Neuronal stem cell (in vitro differentiated cells): ENCODE measurements around the gene TYK2.

Source experiments
- DNase-seq: peaks from one replicate; pipeline ENCODE4 v3.0.0-alpha.2; 2013; ENCODE audit warnings: low spot score
- H2AFZ ChIP-seq: one replicate; pipeline ENCODE4 v1.6.1; 2013; ENCODE audit warnings: mild to moderate bottlenecking, low read length, inconsistent platforms
- H2AK5ac ChIP-seq: 2 replicates; pipeline ENCODE4 v1.6.1; 2013; ENCODE audit warnings: low read depth, mild to moderate bottlenecking, inconsistent platforms, low read length, moderate library complexity, mixed read lengths
- H2BK120ac ChIP-seq: 2 replicates; pipeline ENCODE4 v1.6.1; 2013; ENCODE audit warnings: low read depth, mild to moderate bottlenecking, inconsistent platforms, low read length, moderate library complexity, mixed read lengths
- H2BK12ac ChIP-seq: one replicate; pipeline ENCODE4 v1.6.1; 2013; ENCODE audit warnings: low read length, inconsistent platforms
- H2BK15ac ChIP-seq: 2 replicates; pipeline ENCODE4 v1.6.1; 2013; ENCODE audit warnings: mild to moderate bottlenecking, low read length, inconsistent platforms, mixed read lengths
- H2BK5ac ChIP-seq: one replicate; pipeline ENCODE4 v1.6.1; 2013; ENCODE audit warnings: inconsistent platforms, mild to moderate bottlenecking, low read length, moderate library complexity
- H3K14ac ChIP-seq: one replicate; pipeline ENCODE4 v1.6.1; 2013; ENCODE audit warnings: low read length, inconsistent platforms
- H3K18ac ChIP-seq: 2 replicates; pipeline ENCODE4 v1.6.1; 2013; ENCODE audit warnings: low read length, inconsistent platforms
- H3K23ac ChIP-seq: 2 replicates; pipeline ENCODE4 v1.6.1; 2013; ENCODE audit warnings: low read depth, mild to moderate bottlenecking, mixed read lengths, low read length, inconsistent platforms; ENCODE audit not compliant: poor library complexity
- H3K27ac ChIP-seq: replicated peaks from 3 replicates; pipeline ENCODE4 v1.5.1; 2013; ENCODE audit warnings: low read length, inconsistent platforms
- H3K27me3 ChIP-seq, 3 experiments: 2 replicates each; pipeline ENCODE4 v1.6.1; 2013; ENCODE audit warnings: low read length in 3 of 3, mild to moderate bottlenecking in 2 of 3, inconsistent platforms in 1 of 3, low read depth in 1 of 3, mixed read lengths in 1 of 3, moderate library complexity in 1 of 3; ENCODE audit not compliant: control insufficient read depth in 3 of 3, insufficient read depth in 3 of 3
- H3K36me3 ChIP-seq, 2 donors: replicated peaks in 1 of 2; 2 replicates each; pipeline ENCODE4 v1.6.1; 2013; ENCODE audit warnings: low read length in 2 of 2; ENCODE audit not compliant: control insufficient read depth in 2 of 2, insufficient read depth in 2 of 2
- H3K4ac ChIP-seq: 2 replicates; pipeline ENCODE4 v1.6.1; 2013; ENCODE audit warnings: inconsistent platforms, mild to moderate bottlenecking, low read length, moderate library complexity
- H3K4me1 ChIP-seq, 2 donors: 1 replicate in 1 of 2; 2 replicates in 1 of 2; pipeline ENCODE4 v1.6.1; 2013; ENCODE audit warnings: low read length in 2 of 2, low read depth in 1 of 2; ENCODE audit not compliant: control insufficient read depth in 2 of 2, insufficient read depth in 1 of 2
- H3K4me2 ChIP-seq: one replicate; pipeline ENCODE4 v1.6.1; 2013; ENCODE audit warnings: mild to moderate bottlenecking, low read length, inconsistent platforms; ENCODE audit not compliant: insufficient read depth, poor library complexity, severe bottlenecking
- H3K4me3 ChIP-seq, 2 donors: 2 replicates each; pipeline ENCODE4 v1.5.1; 2013; ENCODE audit warnings: low read length in 2 of 2, mild to moderate bottlenecking in 2 of 2, inconsistent platforms in 1 of 2, moderate library complexity in 1 of 2
- H3K79me1 ChIP-seq: one replicate; pipeline ENCODE4 v1.6.1; 2013; ENCODE audit warnings: low read depth, mild to moderate bottlenecking, inconsistent platforms, low read length, moderate library complexity
- H3K9ac ChIP-seq: one replicate; pipeline ENCODE4 v1.6.1; 2013; ENCODE audit warnings: mild to moderate bottlenecking, low read depth, low read length, inconsistent platforms; ENCODE audit not compliant: poor library complexity
- H3K9me3 ChIP-seq, 2 donors: replicated peaks in 1 of 2; 2 replicates each; pipeline versions ENCODE3 to v1.6.1; 2013; ENCODE audit warnings: low read length in 2 of 2, mild to moderate bottlenecking in 2 of 2, inconsistent platforms in 1 of 2, low read depth in 1 of 2, mixed read lengths in 1 of 2, moderate library complexity in 1 of 2; ENCODE audit not compliant: control insufficient read depth in 2 of 2, insufficient read depth in 1 of 2
- H4K8ac ChIP-seq: one replicate; pipeline ENCODE4 v1.6.1; 2013; ENCODE audit warnings: low read depth, mild to moderate bottlenecking, inconsistent platforms, low read length, moderate library complexity
- H4K91ac ChIP-seq: one replicate; pipeline ENCODE4 v1.6.1; 2013; ENCODE audit warnings: low read length, low read depth, mild to moderate bottlenecking, inconsistent platforms; ENCODE audit not compliant: poor library complexity
- WGBS, 2 donors: extraction: QIAGEN DNeasy Blood & Tissue Kit; methylation state at CpG; one replicate each; pipeline ENCODE4 v1.1.7; 2013; ENCODE audit warnings: missing lambda C conversion rate in 2 of 2, mixed read lengths in 1 of 2; ENCODE audit not compliant: insufficient read length in 2 of 2, insufficient replicate concordance in 1 of 2; ENCODE audit errors: extremely low coverage in 2 of 2; 5-methylcytosine and 5-hydroxymethylcytosine counted together

Gene TYK2

DNA sequence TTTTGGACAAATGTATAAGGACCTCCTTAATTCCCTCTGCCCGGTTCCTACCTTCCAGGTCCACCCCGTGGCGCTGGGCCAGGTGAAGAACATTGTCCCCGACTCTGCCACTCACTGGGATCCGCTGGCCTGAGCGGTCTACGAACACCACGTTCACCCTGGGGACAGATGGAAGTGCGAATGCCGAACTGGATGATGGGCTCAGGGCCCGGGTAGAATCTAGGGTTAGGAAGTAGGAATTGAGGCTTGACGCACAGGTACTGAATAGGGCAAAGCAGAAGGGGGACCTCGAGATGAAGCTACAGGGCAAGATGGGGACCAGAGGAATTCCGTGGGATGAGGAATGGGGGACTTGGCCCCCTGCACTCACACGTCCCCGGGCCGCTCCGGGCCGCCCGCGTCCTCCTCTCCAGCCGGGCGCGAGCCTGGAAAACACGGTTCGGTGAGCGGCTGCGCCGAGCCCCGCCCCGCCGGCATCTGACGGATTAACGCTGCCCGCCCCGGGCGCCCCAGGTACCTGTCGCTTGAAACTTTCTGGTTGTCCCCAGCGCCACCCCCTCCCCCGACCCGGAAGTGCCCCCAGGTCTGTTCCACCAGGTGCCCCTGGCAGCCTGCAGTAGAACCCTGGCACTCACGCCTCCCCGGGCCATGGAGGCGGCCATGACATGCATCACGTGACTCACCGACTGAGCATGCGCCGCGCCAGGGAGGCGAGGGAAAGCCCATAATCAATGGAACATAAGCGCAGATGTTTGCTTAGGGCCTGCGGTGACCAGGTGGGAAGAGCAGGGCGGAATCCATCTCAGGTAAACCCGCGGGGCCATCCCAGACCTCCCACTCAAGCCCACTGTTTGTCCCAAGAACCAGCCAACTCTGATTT lies 64.8 kb downstream of the TYK2 start, which contains the start of gene FDX2:
Gene FDX2, minus strand, starts transcription at position 681 of the 880 bp plus-strand sequence. Its CDS starts 19 bp downstream, at position 662.
- Histone ChIP-seq H3K14ac (no peak within 1 kb of the TSS), H3K4me3 (peak within 1 kb of the TSS; percentile 71 to 81), H3K4me1 (peaks cover 0 to 2% of the 10 kb centered on the region in 2 donors), H3K23ac (peak within 1 kb of the TSS; percentile 5), H3K27me3 (no peaks in the 10 kb centered on the region), H2AFZ (peak within 1 kb of the TSS; percentile 98), H3K27ac (no peak within 1 kb of the TSS), H3K79me1 (peaks cover 6% of the 10 kb centered on the region), H4K8ac (no peak within 1 kb of the TSS), H3K4me2 (peak within 1 kb of the TSS; percentile 77), H2BK15ac (no peak within 1 kb of the TSS), H2AK5ac (peak within 1 kb of the TSS; percentile 17), H2BK5ac (no peak within 1 kb of the TSS), H3K9ac (peak within 1 kb of the TSS; percentile 65), H3K4ac (no peak within 1 kb of the TSS), H3K9me3 (no peaks in the 10 kb centered on the region), H3K18ac (peak within 1 kb of the TSS; percentile 55), H2BK12ac (no peak within 1 kb of the TSS), H2BK120ac (no peak within 1 kb of the TSS), H3K36me3 (peaks cover 23 to 54% of the 10 kb centered on the region in 2 donors), H4K91ac (no peak within 1 kb of the TSS)
- no CpG with 5 or more reads among the region's 55 CpGs for WGBS, 2 donors
- DNase-seq: peak; percentile 86

- Histone ChIP-seq H3K79me1 (no peaks in the 10 kb centered on the region), H3K36me3 (peaks cover 6 to 16% of the 10 kb centered on the region in 2 donors), H3K27ac (no peak within 1 kb of the TSS), H3K27me3 (no peaks in the 10 kb centered on the region), H2BK5ac (no peak within 1 kb of the TSS), H2BK15ac (no peak within 1 kb of the TSS), H2BK12ac (no peak within 1 kb of the TSS), H3K4me3 (no peak within 1 kb of the TSS), H4K91ac (no peak within 1 kb of the TSS), H4K8ac (no peak within 1 kb of the TSS), H2AFZ (no peak within 1 kb of the TSS), H3K14ac (no peak within 1 kb of the TSS), H3K4ac (no peak within 1 kb of the TSS), H3K4me1 (no peaks in the 10 kb centered on the region), H2AK5ac (no peak within 1 kb of the TSS), H3K9me3 (no peaks in the 10 kb centered on the region), H3K23ac (no peak within 1 kb of the TSS), H3K4me2 (no peak within 1 kb of the TSS), H2BK120ac (no peak within 1 kb of the TSS), H3K18ac (no peak within 1 kb of the TSS), H3K9ac (no peak within 1 kb of the TSS)
- no CpG with 5 or more reads among the region's 24 CpGs for WGBS, 2 donors
- no peak for DNase-seq
These were observed 70.9 kb downstream of the TYK2 start, which contains the start of gene ZGLP1 for GRCh38 chr19:10309423-10309822. Gene ZGLP1 (minus strand): TSS chr19:10309815.

- H2BK12ac ChIP-seq: no peak overlapping the region
- H4K91ac ChIP-seq: no peak overlapping the region
- no peak overlapping the region for H3K4me2 ChIP-seq
- no peaks in the 10 kb centered on the region for H3K9me3 ChIP-seq
- H2BK15ac ChIP-seq: no peak overlapping the region
- peaks cover 6 to 13% of the 10 kb centered on the region in 2 donors for H3K36me3 ChIP-seq
- no peak overlapping the region for H2AFZ ChIP-seq
- no peak overlapping the region for H3K27ac ChIP-seq
- no peak overlapping the region for H3K18ac ChIP-seq
- H3K4ac ChIP-seq: no peak overlapping the region
- H3K9ac ChIP-seq: no peak overlapping the region
- no peak overlapping the region for H2BK120ac ChIP-seq
- no peak overlapping the region for H2BK5ac ChIP-seq
- H4K8ac ChIP-seq: no peak overlapping the region
- DNase-seq: no peak
- H3K79me1 ChIP-seq: no peaks in the 10 kb centered on the region
- H3K4me1 ChIP-seq: no peaks in the 10 kb centered on the region
- no peak overlapping the region for H2AK5ac ChIP-seq
- no peaks in the 10 kb centered on the region for H3K27me3 ChIP-seq
- no peak overlapping the region for H3K23ac ChIP-seq
- WGBS, 2 donors: no CpG with 5 or more reads among the region's 5 CpGs
- no peak overlapping the region for H3K4me3 ChIP-seq
- no peak overlapping the region for H3K14ac ChIP-seq
These were observed 74.0 kb downstream of the TYK2 start for GRCh38 chr19:10306327-10306726.

DNA sequence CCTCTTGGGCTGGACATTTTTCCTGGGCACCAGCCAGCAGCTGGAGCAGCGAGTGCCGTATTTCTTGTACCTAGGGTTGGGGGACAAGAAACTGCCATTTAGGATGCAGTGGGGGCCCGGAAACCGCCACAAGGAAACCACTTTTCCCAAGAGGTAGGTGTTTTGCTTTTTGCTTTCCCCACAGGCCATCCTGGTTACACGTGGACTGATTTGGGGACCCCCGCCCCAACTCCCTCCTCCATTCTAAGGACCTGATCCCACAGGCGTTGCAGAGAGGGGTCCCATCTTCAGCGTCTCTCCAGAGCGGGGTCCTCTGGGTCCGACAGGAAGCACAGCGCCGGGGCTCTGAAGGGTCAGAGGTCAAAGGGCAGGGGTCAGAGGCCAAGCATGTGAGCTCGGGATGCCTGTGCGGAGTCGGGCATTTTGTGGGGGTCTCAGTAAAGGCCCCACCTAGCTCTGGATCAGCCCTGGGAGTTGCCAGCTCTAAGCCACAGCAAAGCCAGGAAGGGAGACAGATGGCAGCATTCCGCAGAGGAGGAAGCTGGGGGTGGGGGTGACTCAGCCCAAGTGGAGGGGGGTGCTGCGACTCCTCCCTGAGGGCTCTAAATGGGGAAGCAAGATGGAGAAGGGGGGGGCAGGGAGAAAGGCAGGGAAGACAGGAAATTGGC lies 75.1 kb downstream of the TYK2 start:
- no peak overlapping the region for H3K18ac ChIP-seq
- no peaks in the 10 kb centered on the region for H3K9me3 ChIP-seq
- H2BK5ac ChIP-seq: no peak overlapping the region
- no peaks in the 10 kb centered on the region for H3K4me1 ChIP-seq
- no peak overlapping the region for H3K9ac ChIP-seq
- no peak overlapping the region for H2BK12ac ChIP-seq
- H2AK5ac ChIP-seq: no peak overlapping the region
- H4K91ac ChIP-seq: no peak overlapping the region
- H3K23ac ChIP-seq: no peak overlapping the region
- H2BK120ac ChIP-seq: no peak overlapping the region
- no CpG with 5 or more reads among the region's 17 CpGs for WGBS, 2 donors
- DNase-seq: no peak
- no peaks in the 10 kb centered on the region for H3K27me3 ChIP-seq
- H3K36me3 ChIP-seq: peaks cover 3 to 6% of the 10 kb centered on the region in 2 donors
- H3K27ac ChIP-seq: no peak overlapping the region
- H3K14ac ChIP-seq: no peak overlapping the region
- no peak overlapping the region for H3K4me3 ChIP-seq
- no peak overlapping the region for H3K4ac ChIP-seq
- no peaks in the 10 kb centered on the region for H3K79me1 ChIP-seq
- no peak overlapping the region for H2BK15ac ChIP-seq
- no peak overlapping the region for H2AFZ ChIP-seq
- H4K8ac ChIP-seq: no peak overlapping the region
- H3K4me2 ChIP-seq: no peak overlapping the region
